HG03457 (cell line): ENCODE measurements around the gene KLHL26.
A peak's percentile ranks its signal among the peaks of the same experiment; 100 is the strongest.
"Not testable (repeated sequence)": the region's sequence is repeated elsewhere in the genome, so short reads cannot be mapped to it uniquely, and the experiment has no call there.

ENCODE experiments used
- ATAC-seq: cut with Tn5 transposase; IDR thresholded peaks from one replicate; pipeline ENCODE4 v1.9.1; 2021; ENCODE audit warnings: moderate number of reproducible peaks; ENCODE audit not compliant: unreplicated experiment

Gene KLHL26

GRCh38 chr19:18636969-18637629 lies at the start of gene KLHL26:
KLHL26 (plus strand) TSS chr19:18637028; CDS start chr19:18637055, 27 bp downstream.
- ATAC-seq, result no peak

GRCh38 chr19:18587561-18587960 lies 49.3 kb upstream of the KLHL26 start:
- no peak for ATAC-seq

DNA sequence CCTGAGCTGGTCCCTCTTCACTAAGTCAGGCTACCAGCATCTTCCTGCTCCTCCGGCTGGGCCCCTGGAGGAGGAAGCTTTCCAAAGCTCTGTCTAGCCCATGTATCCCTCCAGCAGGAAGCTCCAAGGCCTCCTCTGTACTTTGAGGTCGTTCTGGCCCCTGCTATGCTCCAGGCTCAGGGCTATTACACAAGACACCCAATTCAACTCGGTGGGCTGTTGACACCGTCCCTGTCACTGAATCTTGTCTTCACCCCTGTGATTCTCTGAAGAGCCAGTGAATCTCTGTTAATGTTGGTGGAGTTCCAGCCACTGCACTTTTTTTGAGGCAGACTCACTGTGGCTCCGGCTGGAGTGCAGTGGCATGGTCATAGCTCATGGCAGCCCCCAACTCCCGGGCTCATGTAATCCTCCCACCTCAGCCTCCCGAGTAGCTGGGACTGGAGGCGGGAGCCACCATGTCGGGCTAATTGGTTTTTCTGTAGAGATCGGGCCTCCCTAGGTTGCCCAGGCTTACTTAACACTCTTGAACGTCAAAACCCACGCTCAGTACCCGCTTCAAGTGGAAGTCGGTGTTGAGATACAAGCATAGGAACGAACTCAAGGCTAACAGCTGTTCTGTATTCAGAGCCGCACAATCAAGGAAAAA lies 48.7 kb upstream of the KLHL26 start:
- ATAC-seq, result no peak

GRCh38 chr19:18588611-18589379 lies 48.0 kb upstream of the KLHL26 start, which contains the start of gene REX1BD:
REX1BD (plus strand) TSS chr19:18588798; CDS start chr19:18588802, 4 bp downstream.
- ATAC-seq, result peak; percentile 59

DNA sequence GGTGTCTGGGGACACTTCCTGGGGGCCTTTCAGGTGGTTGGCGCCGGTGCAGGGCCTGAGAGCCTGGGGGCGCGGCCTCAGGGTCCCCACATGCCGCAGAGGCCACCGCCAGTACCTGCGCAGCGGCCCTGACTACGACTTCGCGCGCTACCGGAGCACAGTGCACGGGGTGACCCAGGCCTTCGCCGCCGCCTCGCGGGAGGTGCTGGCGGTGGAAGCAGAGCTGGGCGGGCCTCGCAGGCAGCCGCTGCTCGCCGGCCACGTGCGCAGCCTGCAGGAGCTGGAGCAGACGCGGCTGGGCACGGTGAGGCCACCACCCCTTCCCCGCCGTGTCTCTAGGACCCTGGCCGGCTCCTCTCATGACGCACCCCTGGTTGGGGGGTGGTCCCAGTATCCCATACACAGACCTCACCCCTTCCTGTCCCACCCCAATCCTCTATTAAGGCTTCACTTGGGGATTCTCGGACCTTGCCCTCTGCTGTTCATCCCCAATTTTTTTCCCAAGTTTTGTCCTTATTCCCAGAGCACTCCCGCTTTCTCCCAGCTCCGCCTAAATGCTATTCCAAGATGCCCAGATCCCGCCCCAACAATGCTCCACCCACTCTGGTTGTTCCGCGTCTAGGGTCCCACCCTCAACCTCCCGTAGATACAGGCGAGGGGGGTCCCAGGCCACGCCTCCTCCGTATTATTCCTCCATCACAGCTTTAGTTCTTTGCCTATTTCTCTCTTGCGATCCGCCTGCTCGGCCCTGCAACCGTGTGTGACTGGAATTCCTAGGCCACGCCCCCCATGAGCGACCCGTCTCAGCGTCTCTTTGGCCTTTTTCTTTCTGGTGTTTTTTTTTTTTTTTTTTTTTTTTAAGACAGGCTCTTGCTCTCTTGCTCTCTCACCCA lies 47.2 kb upstream of the KLHL26 start:
- no peak for ATAC-seq

GRCh38 chr19:18590273-18591272 lies 46.3 kb upstream of the KLHL26 start:
- no peak for ATAC-seq

DNA sequence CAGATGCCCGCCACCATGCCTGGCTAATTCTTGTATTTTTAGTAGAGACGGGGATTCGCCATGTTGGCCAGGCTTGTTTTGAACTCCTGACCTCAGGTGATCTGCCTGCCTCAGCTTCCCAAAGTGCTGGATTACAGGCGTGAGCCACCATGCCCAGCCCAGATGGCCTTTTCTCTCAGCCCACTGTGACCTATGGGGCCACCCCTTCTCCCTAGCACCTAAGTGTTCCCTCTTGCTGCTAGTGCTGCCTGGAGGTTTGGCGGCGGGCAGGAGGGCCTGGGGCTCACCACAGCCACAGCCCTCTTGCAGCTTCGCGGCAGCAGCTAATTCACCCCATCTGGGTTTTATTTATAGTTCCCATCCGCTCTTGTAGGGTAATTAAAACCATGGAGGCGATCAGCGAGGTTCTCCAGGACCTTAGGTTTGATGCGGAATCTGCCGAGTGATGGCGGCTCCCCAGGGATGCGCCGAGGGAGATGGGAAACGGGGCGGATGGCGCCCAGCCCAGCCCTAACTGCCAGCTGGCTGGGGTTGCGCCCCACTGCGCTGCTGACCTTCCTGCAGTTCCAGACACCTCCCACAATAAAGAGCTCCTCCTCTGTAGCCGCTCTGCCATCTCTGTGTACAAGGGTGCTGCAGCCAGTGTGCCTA lies 45.0 kb upstream of the KLHL26 start:
- ATAC-seq, result no peak

DNA sequence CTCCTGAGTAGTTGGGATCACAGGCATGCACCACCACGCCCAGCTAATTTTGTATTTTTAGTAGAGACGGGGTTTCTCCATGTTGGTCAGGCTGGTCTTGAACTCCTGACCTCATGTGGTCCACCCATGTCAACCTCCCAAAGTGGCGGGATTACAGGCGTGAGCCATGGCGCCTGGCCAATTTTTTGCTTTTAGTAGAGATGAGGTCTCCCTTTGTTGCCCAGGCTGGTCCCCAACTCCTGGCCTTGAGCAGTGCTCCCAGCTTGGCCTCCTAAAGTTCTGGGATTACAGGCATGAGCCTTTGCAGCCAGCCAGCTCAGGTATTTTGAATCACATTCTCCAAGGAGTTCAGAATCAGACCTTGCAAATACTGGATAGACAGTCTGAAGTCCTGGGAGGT lies 44.1 kb upstream of the KLHL26 start:
- ATAC-seq, result not testable (repeated sequence)

DNA sequence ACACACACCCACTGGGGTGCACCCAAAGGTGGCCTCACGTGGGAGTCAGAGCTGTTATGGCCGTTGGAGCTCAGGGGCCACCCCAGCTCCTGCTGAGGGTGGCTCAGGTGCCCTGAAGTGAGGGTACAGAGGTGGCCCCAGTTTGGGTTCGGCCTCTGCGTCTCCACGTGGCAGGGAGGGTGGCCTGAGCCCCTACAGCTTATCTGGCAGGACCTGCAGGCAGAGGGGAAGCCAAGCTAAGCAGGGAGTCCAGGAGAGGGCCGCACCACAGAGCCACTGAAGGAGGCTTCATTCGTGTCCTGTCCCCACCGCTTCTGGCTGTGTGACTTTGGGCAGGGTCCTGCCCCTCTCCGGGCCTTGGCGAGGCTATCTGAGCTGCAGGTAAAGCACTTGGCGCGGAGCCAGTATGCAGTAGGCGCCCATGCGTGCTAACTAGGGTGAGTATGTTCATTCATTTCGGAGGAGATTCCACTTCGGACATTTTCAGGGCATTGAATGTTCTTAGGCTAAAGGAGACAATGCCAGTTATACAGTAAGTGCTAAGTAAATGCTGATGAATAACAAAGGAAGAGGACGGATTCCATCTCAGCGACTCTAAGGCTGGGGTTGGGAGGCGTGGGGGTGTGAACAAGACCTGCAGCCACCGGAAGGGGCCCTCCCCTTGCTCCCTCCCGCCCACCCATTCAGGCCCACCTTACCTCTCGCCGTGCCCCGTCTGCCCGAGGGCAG lies 43.3 kb upstream of the KLHL26 start:
- no peak for ATAC-seq

- no peak for ATAC-seq
Observed at GRCh38 chr19:18594096-18594823, 42.6 kb upstream of the KLHL26 start.

GRCh38 chr19:18594824-18595373 lies 41.9 kb upstream of the KLHL26 start:
- no peak for ATAC-seq

DNA sequence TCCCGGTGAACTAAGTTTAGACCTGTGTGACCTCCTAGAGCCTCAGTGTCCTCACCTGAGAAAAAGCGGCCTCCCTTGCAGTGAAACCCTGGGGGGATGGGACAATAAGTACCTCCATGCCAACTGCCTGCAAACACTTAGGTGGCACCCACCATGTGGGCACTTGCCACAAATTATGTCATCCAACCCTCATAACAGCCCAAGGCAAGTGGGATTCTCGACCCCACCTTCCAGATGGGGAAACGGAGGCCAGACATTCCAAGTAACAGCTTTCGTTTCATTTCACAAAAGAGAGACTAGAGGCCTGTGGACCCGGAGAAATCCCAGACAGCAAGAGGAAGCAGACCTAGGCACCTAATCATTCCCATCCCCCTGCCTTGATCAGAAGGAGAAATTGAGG lies 41.4 kb upstream of the KLHL26 start:
- no peak for ATAC-seq

DNA sequence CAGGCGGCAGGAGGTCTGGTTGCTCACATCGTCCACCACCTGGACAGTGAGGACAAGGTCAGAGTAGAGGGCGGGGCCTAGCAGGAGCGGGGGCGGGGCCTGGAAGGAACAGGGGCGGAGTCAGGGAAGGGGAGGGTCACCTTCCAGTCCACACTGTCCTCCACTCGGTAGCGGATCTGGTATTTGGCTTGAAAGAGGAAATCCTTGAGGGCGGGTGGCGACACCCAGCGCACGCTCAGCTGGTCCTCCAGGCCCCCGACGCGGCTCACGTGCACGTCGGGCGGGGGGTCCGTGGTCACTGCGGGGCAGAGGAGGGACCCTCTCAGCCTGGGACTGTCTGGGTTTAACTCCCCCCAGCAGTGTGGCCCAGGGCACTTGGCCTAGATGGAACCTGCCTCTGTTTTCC lies 40.1 kb upstream of the KLHL26 start:
- ATAC-seq, result no peak

- no peak for ATAC-seq
Observed at GRCh38 chr19:18597809-18598660, 38.8 kb upstream of the KLHL26 start.

GRCh38 chr19:18599485-18599884 lies 37.3 kb upstream of the KLHL26 start:
- ATAC-seq, result no peak

- not testable (repeated sequence) for ATAC-seq
Observed at GRCh38 chr19:18600692-18601397, 36.0 kb upstream of the KLHL26 start.
